OCI-LY7 (cell line): ENCODE data around the gene ZNRF2. TPM values are rescaled to one million over a fixed set of nuclear protein-coding genes. Genes with fewer than 3 reads are reported as not detected.

ENCODE experiments used
- BruUV-seq: library from RNA; stranded (reverse); fragments of 400-500 nt; replicated peaks from 2 replicates; lab custom pipeline; 2021; lab: Mats Ljungman, UMichigan
- CTCF ChIA-PET: fragments of 300-600 bp; sonication (Branson Sonifier 250); formaldehyde crosslinking; loops from one replicate; lab custom pipeline; 2022; ENCODE audit warnings: antibody characterized with exemption; ENCODE audit not compliant: unreplicated experiment; lab: Charles Lee
- POLR2A ChIA-PET: fragments of 300-600 bp; sonication (Branson Sonifier 250); formaldehyde crosslinking; loops from one replicate; lab custom pipeline; 2022; ENCODE audit warnings: antibody characterized with exemption; lab: Charles Lee
- DNase-seq: peaks from one replicate; pipeline ENCODE4 v3.0.0-alpha.2; 2015; ENCODE audit warnings: low spot score
- H2AFZ ChIP-seq: fragments of 200-600 bp; sonication (generic), shearing (Covaris generic); 2 replicates; pipeline ENCODE4 v1.6.1; 2014; ENCODE audit warnings: mild to moderate bottlenecking, antibody characterized with exemption, low read length, moderate library complexity
- H3K27ac ChIP-seq: fragments of 200-600 bp; sonication (generic); 2 replicates; pipeline ENCODE4 v1.5.1; 2014; ENCODE audit warnings: mixed run types, low read depth, mild to moderate bottlenecking, moderate library complexity, low read length, inconsistent platforms; ENCODE audit not compliant: poor library complexity, severe bottlenecking
- H3K36me3 ChIP-seq: fragments of 200-600 bp; sonication (generic); 2 replicates; pipeline ENCODE4 v1.6.1; 2014; ENCODE audit warnings: mild to moderate bottlenecking, antibody characterized with exemption, low read length, moderate library complexity, mixed read lengths; ENCODE audit not compliant: insufficient read depth
- H3K4me1 ChIP-seq: fragments of 200-600 bp; sonication (generic); 2 replicates; pipeline ENCODE4 v1.5.1; 2014; ENCODE audit warnings: mild to moderate bottlenecking, low read length; ENCODE audit not compliant: insufficient read depth, poor library complexity, severe bottlenecking
- H3K4me2 ChIP-seq: fragments of 200-600 bp; sonication (generic); 2 replicates; pipeline ENCODE4 v1.6.1; 2014; ENCODE audit warnings: mild to moderate bottlenecking, low read length
- H3K4me3 ChIP-seq: fragments of 200-600 bp; sonication (generic); 2 replicates; pipeline ENCODE4 v1.5.1; 2014; ENCODE audit warnings: mild to moderate bottlenecking, low read depth, low read length; ENCODE audit not compliant: poor library complexity, severe bottlenecking
- H3K79me2 ChIP-seq: fragments of 200-600 bp; sonication (generic); 2 replicates; pipeline ENCODE4 v1.6.1; 2016; ENCODE audit warnings: low read depth, mild to moderate bottlenecking, low read length, moderate library complexity, mixed read lengths; ENCODE audit not compliant: insufficient read depth
- H3K9me2 ChIP-seq: fragments of 200-600 bp; sonication (generic); 2 replicates; pipeline ENCODE4 v1.6.1; 2016; ENCODE audit warnings: mild to moderate bottlenecking, low read length, mixed read lengths; ENCODE audit not compliant: insufficient read depth
- H3K9me3 ChIP-seq: fragments of 200-600 bp; sonication (generic); 2 replicates; pipeline ENCODE4 v1.6.1; 2014; ENCODE audit warnings: mild to moderate bottlenecking, mixed run types, low read length, mixed read lengths
- H4K20me1 ChIP-seq: fragments of 200-600 bp; sonication (generic); 2 replicates; pipeline ENCODE4 v1.6.1; 2014; ENCODE audit warnings: mild to moderate bottlenecking, antibody characterized with exemption, low read length, moderate library complexity, mixed read lengths; ENCODE audit not compliant: insufficient read depth
- CTCF ChIP-seq: fragments of 200-600 bp; sonication (generic); conservative IDR thresholded peaks from 2 replicates; pipeline ENCODE4 v1.5.1; 2014; ENCODE audit warnings: mild to moderate bottlenecking, antibody characterized with exemption, low read length, moderate library complexity, mixed read lengths
- EZH2phosphoT487 ChIP-seq: fragments of 200-600 bp; sonication (generic); IDR thresholded peaks from 2 replicates; pipeline ENCODE4 v1.6.1; 2018; ENCODE audit warnings: low read depth, borderline replicate concordance, mild to moderate bottlenecking, mixed run types, antibody characterized with exemption, low read length, moderate library complexity, mixed read lengths
- intact Hi-C: fragments of 100-400 bp; cut with micrococcal nuclease; formaldehyde crosslinking; loops from one replicate; pipeline ENCODE4 v1.10.0; 2022; ENCODE audit not compliant: unreplicated experiment
- total RNA-seq, 2 experiments: library from RNA; depleted of rRNA in 1 of 2; stranded (reverse); fragments of >200 nt in 1 of 2; shearing (Covaris generic) in 1 of 2; gene quantifications; 2 replicates each; pipeline ENCODE4 v1.2.3, GENCODE V29; 2014 to 2022

The ZNRF2 gene
- total RNA-seq, 2 experiments from 2014 or later, result 21.2 to 24.7 TPM

DNA sequence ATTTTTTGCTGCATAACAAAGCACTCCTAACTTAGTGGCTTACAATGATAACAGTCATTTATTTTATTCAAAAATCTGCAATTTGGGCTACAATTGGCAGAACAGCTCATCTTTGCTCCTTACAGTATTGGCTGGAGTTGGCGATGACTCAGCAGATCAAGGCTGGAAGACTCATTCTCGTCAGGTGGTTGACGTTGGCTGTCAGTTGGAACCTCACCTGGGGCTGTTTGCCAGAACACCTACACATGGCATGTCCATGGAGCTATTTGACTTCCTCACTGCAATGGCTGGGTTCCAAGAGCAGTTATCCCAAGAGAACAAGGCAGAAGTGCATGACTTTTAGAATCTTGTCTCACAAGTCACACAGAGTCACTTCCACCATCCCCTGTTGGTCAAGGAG is 119.1 kb downstream of the ZNRF2 start:
- H2AFZ ChIP-seq, result no peak overlapping the region
- no peak for DNase-seq
- no peak overlapping the region for H3K4me3 ChIP-seq
- ChIA-PET POLR2A (no interaction called here), CTCF (no interaction called here)
- no peaks in the 10 kb centered on the region for H3K9me3 ChIP-seq
- peaks cover 5% of the 10 kb centered on the region for H3K36me3 ChIP-seq
- no TSS peak for BruUV-seq
- H3K9me2 ChIP-seq, result no peaks in the 10 kb centered on the region
- no peaks in the 10 kb centered on the region for H4K20me1 ChIP-seq
- no peak overlapping the region for H3K27ac ChIP-seq
- intact Hi-C loops, result no loop called here
- no peaks in the 10 kb centered on the region for H3K4me1 ChIP-seq
- no peaks in the 10 kb centered on the region for H3K79me2 ChIP-seq
- no peak for TF ChIP-seq EZH2phosphoT487
- no peak for TF ChIP-seq CTCF
- no peak overlapping the region for H3K4me2 ChIP-seq

DNA sequence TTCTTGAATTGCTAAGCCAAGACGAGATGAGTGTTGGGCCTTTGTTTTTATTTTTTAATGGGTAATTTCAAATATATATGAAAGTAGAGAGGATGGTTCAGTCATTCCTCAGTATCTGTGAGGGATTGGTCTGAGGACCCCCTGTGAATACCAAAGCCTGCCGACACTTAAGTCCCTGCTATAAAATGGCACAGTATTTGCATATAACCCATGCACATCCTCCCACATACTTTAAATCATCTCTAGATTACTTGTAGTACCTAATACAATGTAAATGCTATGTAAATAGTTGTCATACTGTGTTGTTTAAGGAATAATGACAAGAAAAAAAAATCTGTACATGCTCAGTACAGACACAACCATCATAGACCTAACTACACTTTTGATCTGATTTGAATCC is 120.8 kb downstream of the ZNRF2 start:
- peaks cover 13% of the 10 kb centered on the region for H3K4me1 ChIP-seq
- no peaks in the 10 kb centered on the region for H4K20me1 ChIP-seq
- H3K9me3 ChIP-seq, result no peaks in the 10 kb centered on the region
- H3K4me2 ChIP-seq, result no peak overlapping the region
- no TSS peak for BruUV-seq
- ChIA-PET CTCF (no interaction called here), POLR2A (interaction anchor here (0.6 kb wide), 1 partner anchor 143 kb away, joined by 4 read pairs; no protein-coding TSS in a partner anchor)
- no peak overlapping the region for H3K27ac ChIP-seq
- H3K4me3 ChIP-seq, result no peak overlapping the region
- no peak for TF ChIP-seq CTCF
- no peak for DNase-seq
- no peaks in the 10 kb centered on the region for H3K79me2 ChIP-seq
- H3K36me3 ChIP-seq, result peaks cover 5% of the 10 kb centered on the region
- H3K9me2 ChIP-seq, result no peaks in the 10 kb centered on the region
- intact Hi-C loops, result no loop called here
- H2AFZ ChIP-seq, result no peak overlapping the region

DNA sequence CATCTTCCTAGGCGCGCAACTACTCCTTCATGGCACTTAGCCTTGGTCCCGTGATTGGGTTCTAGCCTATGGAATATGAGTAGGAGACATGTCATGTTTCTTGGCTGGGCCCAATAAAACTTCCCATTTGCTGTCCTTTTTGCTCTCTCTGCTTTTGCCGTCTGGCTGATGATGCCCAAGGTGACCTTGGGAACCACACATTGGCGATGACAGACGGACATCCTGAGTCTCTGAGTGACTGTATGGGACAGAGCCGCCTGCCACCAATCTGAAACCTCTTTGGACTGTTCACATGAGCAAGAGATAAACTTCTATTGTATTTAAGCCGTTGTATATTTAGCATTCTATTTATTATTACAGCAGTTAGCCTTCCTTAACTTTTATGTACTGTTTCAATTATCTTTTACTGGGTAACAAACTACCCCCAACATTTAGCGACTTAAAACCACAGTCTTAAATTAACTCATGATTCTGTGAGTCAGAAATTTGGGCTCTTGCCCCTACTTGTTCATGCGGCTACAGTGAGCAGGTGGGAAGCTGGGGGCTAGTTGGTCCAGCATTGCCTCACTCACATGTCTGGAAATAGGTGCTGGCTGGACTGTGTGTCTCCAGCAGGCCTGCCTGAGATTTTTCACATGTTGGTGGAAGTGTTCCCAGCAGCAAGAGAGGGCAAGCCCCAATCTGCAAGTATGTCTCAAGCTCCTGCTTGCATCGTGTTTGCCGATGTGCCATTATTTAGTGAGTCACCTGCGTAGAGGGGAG is 122.4 kb downstream of the ZNRF2 start:
- H2AFZ ChIP-seq, result no peak overlapping the region
- peaks cover 30% of the 10 kb centered on the region for H3K4me1 ChIP-seq
- ChIA-PET POLR2A (no interaction called here), CTCF (no interaction called here)
- H3K27ac ChIP-seq, result no peak overlapping the region
- no peak overlapping the region for H3K4me2 ChIP-seq
- H3K9me2 ChIP-seq, result no peaks in the 10 kb centered on the region
- no peaks in the 10 kb centered on the region for H3K9me3 ChIP-seq
- intact Hi-C loops, result no loop called here
- no peaks in the 10 kb centered on the region for H3K79me2 ChIP-seq
- no peaks in the 10 kb centered on the region for H4K20me1 ChIP-seq
- no peak for TF ChIP-seq CTCF
- no peak for TF ChIP-seq EZH2phosphoT487
- no peak overlapping the region for H3K4me3 ChIP-seq
- no TSS peak for BruUV-seq
- H3K36me3 ChIP-seq, result peaks cover 5% of the 10 kb centered on the region
- no peak for DNase-seq
